ENCODE data around the gene PPL.
"Not testable (repeated sequence)": the region's sequence is repeated elsewhere in the genome, so short reads cannot be mapped to it uniquely, and the experiment has no call there.

PPL gene
- 0 to 0.19 (median 0.04) reads per million in 3 experiments for total RNA-seq

- no peak for DNase-seq
Measured at GRCh38 chr16:4936991-4937781, at the start of gene PPL. TSS of gene PPL (minus strand) at chr16:4937148. CDS start at chr16:4937045, 103 bp downstream.

GRCh38 chr16:4984174-4984990, 47.4 kb upstream of the PPL start:
- no peak for DNase-seq

GRCh38 chr16:4982056-4982867, 45.3 kb upstream of the PPL start:
- no peak for DNase-seq

GRCh38 chr16:4981473-4981872, 44.5 kb upstream of the PPL start:
- no peak for DNase-seq

- no peak for DNase-seq
Measured at GRCh38 chr16:4980691-4981090, 43.7 kb upstream of the PPL start.

- no peak for DNase-seq
Measured at GRCh38 chr16:4979736-4980660, 43.0 kb upstream of the PPL start.

- DNase-seq, result no peak
Measured at GRCh38 chr16:4979164-4979563, 42.2 kb upstream of the PPL start.

- DNase-seq, result no peak
Measured at GRCh38 chr16:4976611-4977145, 39.7 kb upstream of the PPL start.

GRCh38 chr16:4976079-4976478, 39.1 kb upstream of the PPL start:
- no peak for DNase-seq

- DNase-seq, result no peak
Measured at GRCh38 chr16:4972938-4973587, 36.1 kb upstream of the PPL start.

- no peak for DNase-seq
Measured at GRCh38 chr16:4970010-4970409, 33.1 kb upstream of the PPL start.

- no peak for DNase-seq
Measured at GRCh38 chr16:4968879-4969483, 32.0 kb upstream of the PPL start.

GRCh38 chr16:4968278-4968677, 31.3 kb upstream of the PPL start:
- not testable (repeated sequence) for DNase-seq

GRCh38 chr16:4966736-4967453, 29.9 kb upstream of the PPL start:
- no peak for DNase-seq

- not testable (repeated sequence) for DNase-seq
Measured at GRCh38 chr16:4963527-4963926, 26.6 kb upstream of the PPL start.

GRCh38 chr16:4962716-4963115, 25.8 kb upstream of the PPL start:
- no peak for DNase-seq

- no peak for DNase-seq
Measured at GRCh38 chr16:4960579-4960978, 23.6 kb upstream of the PPL start.

- no peak for DNase-seq
Measured at GRCh38 chr16:4958510-4959438, 21.8 kb upstream of the PPL start.

All from central memory CD4-positive, alpha-beta T cell (primary cell).